Adrenal gland (tissue), 12 donors: Measurements from ENCODE around the gene WDTC1. TPM values are rescaled to one million over a fixed set of nuclear protein-coding genes. Genes with fewer than 3 reads are reported as not detected.

Experiments
- DNase-seq, 7 donors: peaks; one replicate each; pipeline ENCODE4 v3.0.0-alpha.2; 2019 to 2020
- H3K27ac ChIP-seq, 5 donors: fragments of 200-600 bp; sonication (generic) in 4 of 5; 1 replicate in 3 of 5; 2 replicates in 2 of 5; pipeline versions ENCODE4 v1.5.1 to v1.8.0; 2016 to 2020; ENCODE audit warnings: mild to moderate bottlenecking in 1 of 5
- H3K27me3 ChIP-seq: fragments of 200-600 bp; 2 replicates; pipeline ENCODE4 v1.8.0; 2021
- H3K36me3 ChIP-seq, 2 donors: fragments of 200-600 bp; replicated peaks in 1 of 2; 1 replicate in 1 of 2; 2 replicates in 1 of 2; pipeline versions ENCODE4 v1.5.1 to v1.8.0; 2018 to 2022
- H3K4me1 ChIP-seq, 2 donors: fragments of 200-600 bp; replicated peaks in 1 of 2; 1 replicate in 1 of 2; 2 replicates in 1 of 2; pipeline versions ENCODE4 v1.5.1 to v1.8.0; 2018 to 2021
- H3K4me3 ChIP-seq, 4 donors: fragments of 200-600 bp; sonication (generic) in 3 of 4; one replicate each; pipeline ENCODE4 v1.5.1; 2016 to 2018
- H3K9me3 ChIP-seq, 3 donors: fragments of 200-600 bp; sonication (generic) in 1 of 3; replicated peaks in 1 of 3; 1 replicate in 2 of 3; 2 replicates in 1 of 3; pipeline versions ENCODE4 v1.5.1 to v1.8.0; 2016 to 2021
- CTCF ChIP-seq, 6 experiments: fragments of 450-650 bp in 4 of 6; fragments of 200-600 bp in 2 of 6; sonication (generic) in 1 of 6; IDR thresholded peaks; 1 replicate in 5 of 6; 2 replicates in 1 of 6; pipeline versions ENCODE4 v1.5.1 to v1.8.0; 2016 to 2021; ENCODE audit warnings: antibody characterized with exemption in 6 of 6, mild to moderate bottlenecking in 2 of 6, moderate library complexity in 1 of 6
- POLR2A ChIP-seq, 2 donors: fragments of 450-650 bp; IDR thresholded peaks; one replicate each; pipeline ENCODE4 v1.6.1; 2017; ENCODE audit warnings: antibody characterized with exemption in 2 of 2, mild to moderate bottlenecking in 2 of 2, moderate library complexity in 1 of 2
- WGBS, 4 donors: extraction: QIAGEN DNeasy Blood & Tissue Kit in 2 of 4; methylation state at CpG; one replicate each; pipeline versions ENCODE4 v1.1.5 to v1.1.7; 2013 to 2017; 5-methylcytosine and 5-hydroxymethylcytosine counted together
- intact Hi-C, 2 donors: fragments of 100-400 bp; cut with DNase I; formaldehyde crosslinking; loops; one replicate each; pipeline versions ENCODE4 v1.14.1 to v1.15.0; 2022 to 2023
- polyA plus RNA-seq, 3 donors: library from polyadenylated mRNA; stranded (reverse); fragments of 200-250 nt in 2 of 3; fragments of 350-450 nt in 1 of 3; fragmentation: Illumina TruSeq in 1 of 3; extraction: RNeasy Lipid Tissue Mini Kit (QIAGEN cat#74804) in 1 of 3; gene quantifications; one replicate each; pipeline ENCODE4 v1.2.3, GENCODE V29; 2013 to 2014
- total RNA-seq, 9 donors: library from RNA; depleted of rRNA in 4 of 9; stranded (reverse); fragments of >200 nt in 4 of 9; fragments of 120-200 nt in 1 of 9; fragmentation: NEBNext Ultra II Directional in 1 of 9; extraction: Animal tissue kit (Norgen Biotek cat#: 25700) in 1 of 9; gene quantifications; one replicate each; pipeline versions ENCODE4 v1.1.0 to v1.2.4, GENCODE V29; 2013 to 2023
- donor health status: healthy with polysubstance abuse.
- donor health status: Bipolar disorder and iron deficiency.
- donor health status: DM: yes; HTN: yes; CAD: no.
- donor health status: DM: no; HTN: no; CAD: no.
- donor health status: DM: no; HTN: no; CAD: no.
- donor health status: DM: yes; HTN: yes; CAD: no.

WDTC1 gene
- total and polyA plus RNA-seq, 12 donors = 14.7 to 66.6 (median 48.1) TPM

GRCh38 chr1:27227765-27228164 is 6.7 kb upstream of the WDTC1 start:
- Histone ChIP-seq H3K4me3 (no peak overlapping the region), H3K4me1 (no peaks in the 10 kb centered on the region), H3K36me3 (no peaks in the 10 kb centered on the region), H3K27ac (no peak overlapping the region), H3K9me3 (no peaks in the 10 kb centered on the region), H3K27me3 (no peaks in the 10 kb centered on the region)
- WGBS, 4 donors = 86 to 100% (median 93%) methylated on average over 3 of the region's 3 CpGs
- no peak for TF ChIP-seq CTCF (IDR thresholded peaks at IDR 0.05)
- no peak for TF ChIP-seq POLR2A (IDR thresholded peaks at IDR 0.05)
- intact Hi-C loops = no loop called here
- DNase-seq = no peak

GRCh38 chr1:27233667-27234048 is 774 bp upstream of the WDTC1 start:
- H3K27ac ChIP-seq = peak overlapping the region in 1 of 5 donors; percentile 41
- DNase-seq = peak in 3 of 7 donors; percentile 26 to 37 (median 34)
- no peaks in the 10 kb centered on the region for H3K27me3 ChIP-seq
- H3K36me3 ChIP-seq = no peaks in the 10 kb centered on the region
- peaks cover 5 to 25% of the 10 kb centered on the region in 2 donors for H3K4me1 ChIP-seq
- intact Hi-C loops = no loop called here
- TF ChIP-seq CTCF (IDR thresholded peaks at IDR 0.05) = no peak
- no peak for TF ChIP-seq POLR2A (IDR thresholded peaks at IDR 0.05)
- peak overlapping the region in 2 of 4 donors; percentile 27 to 96 for H3K4me3 ChIP-seq
- 51 to 66% (median 59%) methylated on average over 6 to 9 of the region's 9 CpGs for WGBS, 4 donors
- no peaks in the 10 kb centered on the region for H3K9me3 ChIP-seq

- Histone ChIP-seq H3K27ac (peak overlapping the region in 2 of 5 donors; percentile 77 to 85), H3K27me3 (no peaks in the 10 kb centered on the region), H3K9me3 (no peaks in the 10 kb centered on the region), H3K36me3 (no peaks in the 10 kb centered on the region), H3K4me3 (peak overlapping the region in 2 of 4 donors; percentile 91 to 96), H3K4me1 (peaks cover 12 to 36% of the 10 kb centered on the region in 2 donors)
- TF ChIP-seq CTCF (IDR thresholded peaks at IDR 0.05) (no peak), POLR2A (IDR thresholded peaks at IDR 0.05) (no peak)
- 27 to 39% (median 32%) methylated on average over 7 of the region's 7 CpGs for WGBS, 4 donors
- DNase-seq = no peak
- intact Hi-C loops = no loop called here
These were observed 1.4 kb downstream of the WDTC1 start for GRCh38 chr1:27235827-27236226.

- Histone ChIP-seq H3K36me3 (no peaks in the 10 kb centered on the region), H3K4me1 (peaks cover 21 to 46% of the 10 kb centered on the region in 2 donors), H3K27ac (no peak overlapping the region), H3K4me3 (no peak overlapping the region), H3K9me3 (no peaks in the 10 kb centered on the region), H3K27me3 (no peaks in the 10 kb centered on the region)
- intact Hi-C loops = no loop called here
- 61 to 70% (median 69%) methylated on average over 4 of the region's 4 CpGs for WGBS, 4 donors
- no peak for TF ChIP-seq POLR2A (IDR thresholded peaks at IDR 0.05)
- TF ChIP-seq CTCF (IDR thresholded peaks at IDR 0.05) = no peak
- DNase-seq = no peak
These were observed 2.7 kb downstream of the WDTC1 start for GRCh38 chr1:27237112-27237511.
